ENCODE measurements around the gene CST6.

Gene CST6

GRCh38 chr11:66011785-66012303 lies at the start of gene CST6:
TSS of gene CST6 (plus strand) at chr11:66012008. CDS start at chr11:66012045, 37 bp downstream.
- DNase-seq, result no peak

GRCh38 chr11:65962141-65962564 lies 49.7 kb upstream of the CST6 start:
- no peak for DNase-seq

GRCh38 chr11:65964906-65965305 lies 46.9 kb upstream of the CST6 start:
- no peak for DNase-seq

- DNase-seq, result no peak
Observed at GRCh38 chr11:65965986-65966762, 45.6 kb upstream of the CST6 start.

GRCh38 chr11:65967329-65967934 lies 44.4 kb upstream of the CST6 start:
- no peak for DNase-seq

GRCh38 chr11:65968600-65969482 lies 43.0 kb upstream of the CST6 start:
- no peak for DNase-seq

GRCh38 chr11:65972116-65972515 lies 39.7 kb upstream of the CST6 start:
- DNase-seq, result no peak

- no peak for DNase-seq
Observed at GRCh38 chr11:65973439-65974110, 38.2 kb upstream of the CST6 start.

GRCh38 chr11:65975771-65976170 lies 36.0 kb upstream of the CST6 start:
- no peak for DNase-seq

- DNase-seq, result no peak
Observed at GRCh38 chr11:65976216-65977176, 35.3 kb upstream of the CST6 start.

GRCh38 chr11:65977621-65978390 lies 34.0 kb upstream of the CST6 start:
- DNase-seq, result no peak

- no peak for DNase-seq
Observed at GRCh38 chr11:65978391-65979238, 33.2 kb upstream of the CST6 start.

- DNase-seq, result no peak
Observed at GRCh38 chr11:65979261-65979759, 32.5 kb upstream of the CST6 start.

- no peak for DNase-seq
Observed at GRCh38 chr11:65981101-65981740, 30.6 kb upstream of the CST6 start.

GRCh38 chr11:65981972-65982823 lies 29.6 kb upstream of the CST6 start:
- no peak for DNase-seq

- no peak for DNase-seq
Observed at GRCh38 chr11:65982824-65983588, 28.8 kb upstream of the CST6 start.

GRCh38 chr11:65983589-65983987 lies 28.2 kb upstream of the CST6 start:
- no peak for DNase-seq
